GM23338 (cell line): ENCODE measurements around the gene ANKRD53. TPM values are rescaled to one million over a fixed set of nuclear protein-coding genes. Genes with fewer than 3 reads are reported as not detected.

ENCODE experiments used
- ATAC-seq: fragments of 200-7000 bp; cut with Tn5 transposase; 3 replicates; pipeline ENCODE4 v1.9.1; 2020
- DNase-seq: peaks from one replicate; pipeline ENCODE4 v3.0.0-alpha.2; 2015; ENCODE audit warnings: low spot score
- H2AFZ ChIP-seq: fragments of 200-600 bp; sonication (generic); 2 replicates; pipeline ENCODE4 v1.8.0; 2016; ENCODE audit warnings: antibody characterized with exemption, mild to moderate bottlenecking, moderate library complexity
- H3F3A ChIP-seq: fragments of 200-600 bp; sonication (generic); replicated peaks from 2 replicates; pipeline ENCODE4 v1.8.0; 2017; ENCODE audit warnings: antibody characterized with exemption, mixed run types, low read depth
- H3K27ac ChIP-seq: fragments of 200-600 bp; sonication (generic); 2 replicates; pipeline ENCODE4 v1.6.1; 2016; ENCODE audit warnings: low read depth
- H3K27me3 ChIP-seq: fragments of 200-600 bp; sonication (generic); 2 replicates; pipeline ENCODE4 v1.8.0; 2016; ENCODE audit warnings: mild to moderate bottlenecking, mixed run types, moderate library complexity; ENCODE audit not compliant: insufficient read depth
- H3K36me3 ChIP-seq: fragments of 200-600 bp; sonication (generic); 2 replicates; pipeline ENCODE4 v1.8.0; 2016; ENCODE audit warnings: mild to moderate bottlenecking; ENCODE audit not compliant: insufficient read depth
- H3K4me1 ChIP-seq: fragments of 200-600 bp; sonication (generic); 2 replicates; pipeline ENCODE4 v1.8.0; 2016; ENCODE audit warnings: mild to moderate bottlenecking, moderate library complexity; ENCODE audit not compliant: insufficient read depth
- H3K4me2 ChIP-seq: fragments of 200-600 bp; sonication (generic); 2 replicates; pipeline ENCODE4 v1.7.1; 2017; ENCODE audit warnings: mixed run types
- H3K4me3 ChIP-seq: fragments of 200-600 bp; sonication (generic); 2 replicates; pipeline ENCODE4 v1.6.1; 2016; ENCODE audit warnings: mixed run types
- H3K79me2 ChIP-seq: fragments of 200-600 bp; sonication (generic); replicated peaks from 2 replicates; pipeline ENCODE4 v1.8.0; 2017; ENCODE audit warnings: mild to moderate bottlenecking; ENCODE audit not compliant: insufficient read depth
- H3K9me2 ChIP-seq: fragments of 200-600 bp; sonication (generic); 2 replicates; pipeline ENCODE4 v1.8.0; 2017; ENCODE audit not compliant: insufficient read depth
- H4K20me1 ChIP-seq: fragments of 200-600 bp; sonication (generic); replicated peaks from 2 replicates; pipeline ENCODE4 v1.8.0; 2017; ENCODE audit warnings: mild to moderate bottlenecking; ENCODE audit not compliant: insufficient read depth
- H3K27ac Mint-ChIP-seq: 2 replicates; pipeline ENCODE4 v1.8.0; 2020; ENCODE audit warnings: inconsistent platforms, mild to moderate bottlenecking, moderate library complexity, mixed read lengths
- H3K27me3 Mint-ChIP-seq: 3 replicates; pipeline ENCODE4 v1.8.0; 2022; ENCODE audit warnings: low read depth, mild to moderate bottlenecking, moderate library complexity, mixed read lengths, inconsistent platforms; ENCODE audit not compliant: insufficient read depth, poor library complexity
- H3K36me3 Mint-ChIP-seq: 3 replicates; pipeline ENCODE4 v1.8.0; 2021; ENCODE audit warnings: low read depth, mild to moderate bottlenecking, inconsistent platforms, moderate library complexity, mixed read lengths
- H3K4me1 Mint-ChIP-seq: 3 replicates; pipeline ENCODE4 v1.8.0; 2020; ENCODE audit warnings: mild to moderate bottlenecking, inconsistent platforms, mixed read lengths
- H3K4me3 Mint-ChIP-seq: 3 replicates; pipeline ENCODE4 v1.8.0; 2021; ENCODE audit warnings: moderate library complexity, mild to moderate bottlenecking, inconsistent platforms, mixed read lengths
- H3K9me3 Mint-ChIP-seq: 3 replicates; pipeline ENCODE4 v1.8.0; 2020; ENCODE audit warnings: moderate library complexity, mild to moderate bottlenecking, inconsistent platforms, mixed read lengths
- ETS1 ChIP-seq: IDR thresholded peaks from 2 replicates; pipeline ENCODE4 v1.6.1; 2016; ENCODE audit warnings: antibody characterized with exemption
- NANOG ChIP-seq: IDR thresholded peaks from 2 replicates; pipeline ENCODE4 v1.6.1; 2016; ENCODE audit warnings: antibody characterized with exemption, borderline replicate concordance
- POLR2AphosphoS5 ChIP-seq: IDR thresholded peaks from 2 replicates; pipeline ENCODE4 v1.6.1; 2016; ENCODE audit warnings: antibody characterized with exemption, low read depth
- STAT1 ChIP-seq: IDR thresholded peaks from one replicate; pipeline ENCODE4 v1.6.1; 2016; ENCODE audit warnings: antibody characterized with exemption; ENCODE audit not compliant: unreplicated experiment
- ZNF114 ChIP-seq: fragments of 250-450 bp; sonication (Bioruptor Pico); IDR thresholded peaks from 2 replicates; pipeline ENCODE4 v1.5.0; 2020; ENCODE audit warnings: mild to moderate bottlenecking, moderate library complexity
- ZNF331 ChIP-seq: fragments of 250-450 bp; sonication (Bioruptor Pico); IDR thresholded peaks from 2 replicates; pipeline ENCODE4 v1.5.0; 2020; ENCODE audit warnings: low read depth, mild to moderate bottlenecking, moderate library complexity
- polyA plus RNA-seq: library from polyadenylated mRNA; unstranded; fragments of >200 nt; fragmentation: Nextera tagmentation; extraction: Ambion mirVana; gene quantifications from 2 replicates; pipeline ENCODE4 v1.2.1, GENCODE V29; 2016
- total RNA-seq: library from RNA; depleted of rRNA; stranded (reverse); fragments of >200 nt; shearing (Covaris generic); gene quantifications from 2 replicates; pipeline ENCODE4 v1.2.3, GENCODE V29; 2014
- TF ChIP-seq, protein P1 (sequence below): IDR thresholded peaks from one replicate; pipeline ENCODE4 v1.6.1; 2018; ENCODE audit warnings: antibody characterized with exemption; ENCODE audit not compliant: unreplicated experiment
- TF ChIP-seq, protein P2 (sequence below), 2 experiments: fragments of 200-600 bp in 1 of 2; sonication (generic) in 1 of 2; conservative IDR thresholded peaks; 2 replicates each; pipeline versions ENCODE4 v1.5.1 to v1.6.1; 2016 to 2017; ENCODE audit warnings: antibody characterized with exemption in 2 of 2, low read depth in 2 of 2, mild to moderate bottlenecking in 2 of 2, moderate library complexity in 1 of 2
- TF ChIP-seq, protein P3 (sequence below): fragments of 250-450 bp; sonication (Bioruptor Pico); IDR thresholded peaks from 2 replicates; pipeline ENCODE4 v1.5.0; 2020; ENCODE audit warnings: mild to moderate bottlenecking, moderate library complexity

ANKRD53 gene
- total and polyA plus RNA-seq, 2 experiments from 2014 or later: 0.32 to 0.73 TPM

- Histone ChIP-seq H3F3A (no peaks in the 10 kb centered on the region), H3K4me1 (peaks cover 5% of the 10 kb centered on the region), H3K79me2 (peaks cover 17% of the 10 kb centered on the region), H2AFZ (no peak overlapping the region), H3K27me3 (0 out of 2 replicates have a peak, but pooled peaks cover 2% of the 10 kb centered on the region), H3K4me2 (peak overlapping the region; percentile 97), H3K36me3 (no peaks in the 10 kb centered on the region), H3K9me2 (no peaks in the 10 kb centered on the region), H4K20me1 (peaks cover 14% of the 10 kb centered on the region), H3K4me3 (peak overlapping the region; percentile 95), H3K27ac (no peak overlapping the region)
- TF ChIP-seq, protein P1, sequence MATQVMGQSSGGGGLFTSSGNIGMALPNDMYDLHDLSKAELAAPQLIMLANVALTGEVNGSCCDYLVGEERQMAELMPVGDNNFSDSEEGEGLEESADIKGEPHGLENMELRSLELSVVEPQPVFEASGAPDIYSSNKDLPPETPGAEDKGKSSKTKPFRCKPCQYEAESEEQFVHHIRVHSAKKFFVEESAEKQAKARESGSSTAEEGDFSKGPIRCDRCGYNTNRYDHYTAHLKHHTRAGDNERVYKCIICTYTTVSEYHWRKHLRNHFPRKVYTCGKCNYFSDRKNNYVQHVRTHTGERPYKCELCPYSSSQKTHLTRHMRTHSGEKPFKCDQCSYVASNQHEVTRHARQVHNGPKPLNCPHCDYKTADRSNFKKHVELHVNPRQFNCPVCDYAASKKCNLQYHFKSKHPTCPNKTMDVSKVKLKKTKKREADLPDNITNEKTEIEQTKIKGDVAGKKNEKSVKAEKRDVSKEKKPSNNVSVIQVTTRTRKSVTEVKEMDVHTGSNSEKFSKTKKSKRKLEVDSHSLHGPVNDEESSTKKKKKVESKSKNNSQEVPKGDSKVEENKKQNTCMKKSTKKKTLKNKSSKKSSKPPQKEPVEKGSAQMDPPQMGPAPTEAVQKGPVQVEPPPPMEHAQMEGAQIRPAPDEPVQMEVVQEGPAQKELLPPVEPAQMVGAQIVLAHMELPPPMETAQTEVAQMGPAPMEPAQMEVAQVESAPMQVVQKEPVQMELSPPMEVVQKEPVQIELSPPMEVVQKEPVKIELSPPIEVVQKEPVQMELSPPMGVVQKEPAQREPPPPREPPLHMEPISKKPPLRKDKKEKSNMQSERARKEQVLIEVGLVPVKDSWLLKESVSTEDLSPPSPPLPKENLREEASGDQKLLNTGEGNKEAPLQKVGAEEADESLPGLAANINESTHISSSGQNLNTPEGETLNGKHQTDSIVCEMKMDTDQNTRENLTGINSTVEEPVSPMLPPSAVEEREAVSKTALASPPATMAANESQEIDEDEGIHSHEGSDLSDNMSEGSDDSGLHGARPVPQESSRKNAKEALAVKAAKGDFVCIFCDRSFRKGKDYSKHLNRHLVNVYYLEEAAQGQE: no peak
- TF ChIP-seq, protein P2, sequence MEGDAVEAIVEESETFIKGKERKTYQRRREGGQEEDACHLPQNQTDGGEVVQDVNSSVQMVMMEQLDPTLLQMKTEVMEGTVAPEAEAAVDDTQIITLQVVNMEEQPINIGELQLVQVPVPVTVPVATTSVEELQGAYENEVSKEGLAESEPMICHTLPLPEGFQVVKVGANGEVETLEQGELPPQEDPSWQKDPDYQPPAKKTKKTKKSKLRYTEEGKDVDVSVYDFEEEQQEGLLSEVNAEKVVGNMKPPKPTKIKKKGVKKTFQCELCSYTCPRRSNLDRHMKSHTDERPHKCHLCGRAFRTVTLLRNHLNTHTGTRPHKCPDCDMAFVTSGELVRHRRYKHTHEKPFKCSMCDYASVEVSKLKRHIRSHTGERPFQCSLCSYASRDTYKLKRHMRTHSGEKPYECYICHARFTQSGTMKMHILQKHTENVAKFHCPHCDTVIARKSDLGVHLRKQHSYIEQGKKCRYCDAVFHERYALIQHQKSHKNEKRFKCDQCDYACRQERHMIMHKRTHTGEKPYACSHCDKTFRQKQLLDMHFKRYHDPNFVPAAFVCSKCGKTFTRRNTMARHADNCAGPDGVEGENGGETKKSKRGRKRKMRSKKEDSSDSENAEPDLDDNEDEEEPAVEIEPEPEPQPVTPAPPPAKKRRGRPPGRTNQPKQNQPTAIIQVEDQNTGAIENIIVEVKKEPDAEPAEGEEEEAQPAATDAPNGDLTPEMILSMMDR (conservative IDR thresholded peaks at IDR 0.05; ENCODE audit: low read depth in 2 of 2): no peak
- TF ChIP-seq ZNF331 (no peak), ZNF114 (CRISPR knock-in tag) (no peak), POLR2AphosphoS5 (no peak), STAT1 (no peak), ETS1 (no peak), NANOG (no peak)
- TF ChIP-seq, protein P3, sequence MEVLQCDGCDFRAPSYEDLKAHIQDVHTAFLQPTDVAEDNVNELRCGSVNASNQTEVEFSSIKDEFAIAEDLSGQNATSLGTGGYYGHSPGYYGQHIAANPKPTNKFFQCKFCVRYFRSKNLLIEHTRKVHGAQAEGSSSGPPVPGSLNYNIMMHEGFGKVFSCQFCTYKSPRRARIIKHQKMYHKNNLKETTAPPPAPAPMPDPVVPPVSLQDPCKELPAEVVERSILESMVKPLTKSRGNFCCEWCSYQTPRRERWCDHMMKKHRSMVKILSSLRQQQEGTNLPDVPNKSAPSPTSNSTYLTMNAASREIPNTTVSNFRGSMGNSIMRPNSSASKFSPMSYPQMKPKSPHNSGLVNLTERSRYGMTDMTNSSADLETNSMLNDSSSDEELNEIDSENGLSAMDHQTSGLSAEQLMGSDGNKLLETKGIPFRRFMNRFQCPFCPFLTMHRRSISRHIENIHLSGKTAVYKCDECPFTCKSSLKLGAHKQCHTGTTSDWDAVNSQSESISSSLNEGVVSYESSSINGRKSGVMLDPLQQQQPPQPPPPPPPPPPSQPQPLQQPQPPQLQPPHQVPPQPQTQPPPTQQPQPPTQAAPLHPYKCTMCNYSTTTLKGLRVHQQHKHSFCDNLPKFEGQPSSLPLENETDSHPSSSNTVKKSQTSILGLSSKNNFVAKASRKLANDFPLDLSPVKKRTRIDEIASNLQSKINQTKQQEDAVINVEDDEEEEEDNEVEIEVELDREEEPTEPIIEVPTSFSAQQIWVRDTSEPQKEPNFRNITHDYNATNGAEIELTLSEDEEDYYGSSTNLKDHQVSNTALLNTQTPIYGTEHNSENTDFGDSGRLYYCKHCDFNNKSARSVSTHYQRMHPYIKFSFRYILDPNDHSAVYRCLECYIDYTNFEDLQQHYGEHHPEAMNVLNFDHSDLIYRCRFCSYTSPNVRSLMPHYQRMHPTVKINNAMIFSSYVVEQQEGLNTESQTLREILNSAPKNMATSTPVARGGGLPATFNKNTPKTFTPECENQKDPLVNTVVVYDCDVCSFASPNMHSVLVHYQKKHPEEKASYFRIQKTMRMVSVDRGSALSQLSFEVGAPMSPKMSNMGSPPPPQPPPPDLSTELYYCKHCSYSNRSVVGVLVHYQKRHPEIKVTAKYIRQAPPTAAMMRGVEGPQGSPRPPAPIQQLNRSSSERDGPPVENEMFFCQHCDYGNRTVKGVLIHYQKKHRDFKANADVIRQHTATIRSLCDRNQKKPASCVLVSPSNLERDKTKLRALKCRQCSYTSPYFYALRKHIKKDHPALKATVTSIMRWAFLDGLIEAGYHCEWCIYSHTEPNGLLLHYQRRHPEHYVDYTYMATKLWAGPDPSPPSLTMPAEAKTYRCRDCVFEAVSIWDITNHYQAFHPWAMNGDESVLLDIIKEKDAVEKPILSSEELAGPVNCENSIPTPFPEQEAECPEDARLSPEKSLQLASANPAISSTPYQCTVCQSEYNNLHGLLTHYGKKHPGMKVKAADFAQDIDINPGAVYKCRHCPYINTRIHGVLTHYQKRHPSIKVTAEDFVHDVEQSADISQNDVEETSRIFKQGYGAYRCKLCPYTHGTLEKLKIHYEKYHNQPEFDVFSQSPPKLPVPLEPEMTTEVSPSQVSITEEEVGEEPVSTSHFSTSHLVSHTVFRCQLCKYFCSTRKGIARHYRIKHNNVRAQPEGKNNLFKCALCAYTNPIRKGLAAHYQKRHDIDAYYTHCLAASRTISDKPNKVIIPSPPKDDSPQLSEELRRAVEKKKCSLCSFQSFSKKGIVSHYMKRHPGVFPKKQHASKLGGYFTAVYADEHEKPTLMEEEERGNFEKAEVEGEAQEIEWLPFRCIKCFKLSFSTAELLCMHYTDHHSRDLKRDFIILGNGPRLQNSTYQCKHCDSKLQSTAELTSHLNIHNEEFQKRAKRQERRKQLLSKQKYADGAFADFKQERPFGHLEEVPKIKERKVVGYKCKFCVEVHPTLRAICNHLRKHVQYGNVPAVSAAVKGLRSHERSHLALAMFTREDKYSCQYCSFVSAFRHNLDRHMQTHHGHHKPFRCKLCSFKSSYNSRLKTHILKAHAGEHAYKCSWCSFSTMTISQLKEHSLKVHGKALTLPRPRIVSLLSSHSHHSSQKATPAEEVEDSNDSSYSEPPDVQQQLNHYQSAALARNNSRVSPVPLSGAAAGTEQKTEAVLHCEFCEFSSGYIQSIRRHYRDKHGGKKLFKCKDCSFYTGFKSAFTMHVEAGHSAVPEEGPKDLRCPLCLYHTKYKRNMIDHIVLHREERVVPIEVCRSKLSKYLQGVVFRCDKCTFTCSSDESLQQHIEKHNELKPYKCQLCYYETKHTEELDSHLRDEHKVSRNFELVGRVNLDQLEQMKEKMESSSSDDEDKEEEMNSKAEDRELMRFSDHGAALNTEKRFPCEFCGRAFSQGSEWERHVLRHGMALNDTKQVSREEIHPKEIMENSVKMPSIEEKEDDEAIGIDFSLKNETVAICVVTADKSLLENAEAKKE (CRISPR knock-in tag): no peak
- ATAC-seq (no peak), DNase-seq (no peak)
- H3K4me1 Mint-ChIP-seq: peaks cover 16% of the 10 kb centered on the region
- peaks cover 12% of the 10 kb centered on the region for H3K27me3 Mint-ChIP-seq
- H3K27ac Mint-ChIP-seq: no peak overlapping the region
- peak overlapping the region; percentile 93 for H3K4me3 Mint-ChIP-seq
- H3K36me3 Mint-ChIP-seq: peaks cover 13% of the 10 kb centered on the region
- no peaks in the 10 kb centered on the region; the same call in 2 of the 3 replicates for H3K9me3 Mint-ChIP-seq
These were observed 14.8 kb downstream of the ANKRD53 start for GRCh38 chr2:70992945-70993853.
